Stimulated activated memory B cell treated with anti-CD40 and anti-IgM and Interleukin-4, amounts not matched to agents 10 μg/mL and 1 μg/mL and 100 μg/mL, for 72 hours (primary cell): ENCODE measurements around the gene RHOF.
"Not testable (repeated sequence)": the region's sequence is repeated elsewhere in the genome, so short reads cannot be mapped to it uniquely, and the experiment has no call there.

Source experiments
- ATAC-seq: fragments of 150-1000 bp; cut with Tn5 transposase; 2 replicates; pipeline ENCODE4 v1.10.0; 2021
- H3K27ac Mint-ChIP-seq: one replicate; pipeline ENCODE4 v1.8.0; 2022; ENCODE audit warnings: mild to moderate bottlenecking, mixed read lengths
- H3K27me3 Mint-ChIP-seq: one replicate; pipeline ENCODE4 v1.8.0; 2022; ENCODE audit warnings: mixed read lengths
- H3K36me3 Mint-ChIP-seq: one replicate; pipeline ENCODE4 v1.8.0; 2022; ENCODE audit warnings: mixed read lengths
- H3K4me1 Mint-ChIP-seq: one replicate; pipeline ENCODE4 v1.8.0; 2022; ENCODE audit warnings: mixed read lengths
- H3K4me3 Mint-ChIP-seq: one replicate; pipeline ENCODE4 v1.8.0; 2022; ENCODE audit warnings: mild to moderate bottlenecking, moderate library complexity, mixed read lengths
- H3K9me3 Mint-ChIP-seq: one replicate; pipeline ENCODE4 v1.8.0; 2022; ENCODE audit warnings: mixed read lengths

RHOF gene

GRCh38 chr12:121765573-121765972, 27.9 kb downstream of the RHOF start:
- H3K9me3 Mint-ChIP-seq, result no peaks in the 10 kb centered on the region
- no peak overlapping the region for H3K4me3 Mint-ChIP-seq
- H3K27me3 Mint-ChIP-seq, result no peaks in the 10 kb centered on the region
- no peak overlapping the region for H3K27ac Mint-ChIP-seq
- H3K4me1 Mint-ChIP-seq, result no peaks in the 10 kb centered on the region
- no peak for ATAC-seq
- H3K36me3 Mint-ChIP-seq, result peaks cover 6% of the 10 kb centered on the region

GRCh38 chr12:121764808-121765207, 28.7 kb downstream of the RHOF start:
- Mint-ChIP-seq H3K4me3 (no peak overlapping the region), H3K36me3 (peaks cover 6% of the 10 kb centered on the region), H3K9me3 (no peaks in the 10 kb centered on the region), H3K27me3 (no peaks in the 10 kb centered on the region), H3K4me1 (no peaks in the 10 kb centered on the region), H3K27ac (no peak overlapping the region)
- no peak for ATAC-seq

- no peak overlapping the region for H3K4me3 Mint-ChIP-seq
- no peak for ATAC-seq
- H3K36me3 Mint-ChIP-seq, result peaks cover 6% of the 10 kb centered on the region
- no peak overlapping the region for H3K27ac Mint-ChIP-seq
- no peaks in the 10 kb centered on the region for H3K4me1 Mint-ChIP-seq
- no peaks in the 10 kb centered on the region for H3K27me3 Mint-ChIP-seq
- no peaks in the 10 kb centered on the region for H3K9me3 Mint-ChIP-seq
Measured at GRCh38 chr12:121762269-121762668, 31.2 kb downstream of the RHOF start.

- H3K4me1 Mint-ChIP-seq, H3K27me3 Mint-ChIP-seq, H3K9me3 Mint-ChIP-seq, ATAC-seq, H3K27ac Mint-ChIP-seq, H3K4me3 Mint-ChIP-seq: not testable (repeated sequence)
- peaks cover 12% of the 10 kb centered on the region for H3K36me3 Mint-ChIP-seq
Measured at GRCh38 chr12:121758536-121758935, 35.0 kb downstream of the RHOF start.

GRCh38 chr12:121755591-121755990, 37.9 kb downstream of the RHOF start:
- no peak overlapping the region for H3K4me3 Mint-ChIP-seq
- H3K27ac Mint-ChIP-seq, result no peak overlapping the region
- H3K9me3 Mint-ChIP-seq, result no peaks in the 10 kb centered on the region

GRCh38 chr12:121754836-121755235, 38.7 kb downstream of the RHOF start:
- no peaks in the 10 kb centered on the region for H3K4me1 Mint-ChIP-seq

More at GRCh38 chr12:121755591-121755990, 37.9 kb downstream of the RHOF start:
- peaks cover 16% of the 10 kb centered on the region for H3K36me3 Mint-ChIP-seq
- H3K4me1 Mint-ChIP-seq, result no peaks in the 10 kb centered on the region
- no peak for ATAC-seq
- H3K27me3 Mint-ChIP-seq, result no peaks in the 10 kb centered on the region

GRCh38 chr12:121753844-121754264, 39.6 kb downstream of the RHOF start:
- Mint-ChIP-seq H3K27ac (no peak overlapping the region), H3K4me3 (no peak overlapping the region), H3K27me3 (no peaks in the 10 kb centered on the region), H3K4me1 (no peaks in the 10 kb centered on the region), H3K9me3 (no peaks in the 10 kb centered on the region), H3K36me3 (peaks cover 20% of the 10 kb centered on the region)
- ATAC-seq, result no peak

More at GRCh38 chr12:121754836-121755235, 38.7 kb downstream of the RHOF start:
- no peaks in the 10 kb centered on the region for H3K27me3 Mint-ChIP-seq
- no peak overlapping the region for H3K4me3 Mint-ChIP-seq
- H3K36me3 Mint-ChIP-seq, result peaks cover 16% of the 10 kb centered on the region
- no peaks in the 10 kb centered on the region for H3K9me3 Mint-ChIP-seq
- no peak for ATAC-seq
- no peak overlapping the region for H3K27ac Mint-ChIP-seq

GRCh38 chr12:121751749-121752351, 41.6 kb downstream of the RHOF start:
- no peaks in the 10 kb centered on the region for H3K9me3 Mint-ChIP-seq
- no peak overlapping the region for H3K27ac Mint-ChIP-seq
- H3K4me1 Mint-ChIP-seq, result no peaks in the 10 kb centered on the region
- no peaks in the 10 kb centered on the region for H3K27me3 Mint-ChIP-seq
- H3K4me3 Mint-ChIP-seq, result no peak overlapping the region
- no peak for ATAC-seq
- peaks cover 19% of the 10 kb centered on the region for H3K36me3 Mint-ChIP-seq

GRCh38 chr12:121751034-121751433, 42.5 kb downstream of the RHOF start:
- no peak overlapping the region for H3K4me3 Mint-ChIP-seq
- no peaks in the 10 kb centered on the region for H3K4me1 Mint-ChIP-seq
- H3K27me3 Mint-ChIP-seq, result no peaks in the 10 kb centered on the region
- H3K27ac Mint-ChIP-seq, result no peak overlapping the region
- ATAC-seq, result peak; percentile 72
- no peaks in the 10 kb centered on the region for H3K9me3 Mint-ChIP-seq
- peaks cover 15% of the 10 kb centered on the region for H3K36me3 Mint-ChIP-seq

- no peak overlapping the region for H3K27ac Mint-ChIP-seq
- H3K4me3 Mint-ChIP-seq, result no peak overlapping the region
- H3K9me3 Mint-ChIP-seq, result no peaks in the 10 kb centered on the region
- H3K36me3 Mint-ChIP-seq, result peaks cover 15% of the 10 kb centered on the region
- no peaks in the 10 kb centered on the region for H3K27me3 Mint-ChIP-seq
- ATAC-seq, result peak; percentile 69
- no peaks in the 10 kb centered on the region for H3K4me1 Mint-ChIP-seq
Measured at GRCh38 chr12:121750507-121750955, 43.0 kb downstream of the RHOF start.

- H3K4me3 Mint-ChIP-seq, result no peak overlapping the region
- no peaks in the 10 kb centered on the region for H3K27me3 Mint-ChIP-seq
- H3K36me3 Mint-ChIP-seq, result peaks cover 19% of the 10 kb centered on the region
- H3K27ac Mint-ChIP-seq, result peak overlapping the region; percentile 9
- no peak for ATAC-seq
- no peaks in the 10 kb centered on the region for H3K4me1 Mint-ChIP-seq
- no peaks in the 10 kb centered on the region for H3K9me3 Mint-ChIP-seq
Measured at GRCh38 chr12:121749267-121749666, 44.2 kb downstream of the RHOF start.

- peak overlapping the region; percentile 9 for H3K27ac Mint-ChIP-seq
Measured at GRCh38 chr12:121748571-121749265, 44.8 kb downstream of the RHOF start.

GRCh38 chr12:121748218-121748570, 45.3 kb downstream of the RHOF start:
- H3K9me3 Mint-ChIP-seq, result no peaks in the 10 kb centered on the region
- peak overlapping the region; percentile 9 for H3K27ac Mint-ChIP-seq
- peaks cover 19% of the 10 kb centered on the region for H3K36me3 Mint-ChIP-seq
- no peak overlapping the region for H3K4me3 Mint-ChIP-seq
- no peaks in the 10 kb centered on the region for H3K4me1 Mint-ChIP-seq
- no peak for ATAC-seq
- no peaks in the 10 kb centered on the region for H3K27me3 Mint-ChIP-seq

More at GRCh38 chr12:121748571-121749265, 44.8 kb downstream of the RHOF start:
- no peaks in the 10 kb centered on the region for H3K9me3 Mint-ChIP-seq
- H3K27me3 Mint-ChIP-seq, result no peaks in the 10 kb centered on the region
- H3K36me3 Mint-ChIP-seq, result peaks cover 19% of the 10 kb centered on the region
- H3K4me1 Mint-ChIP-seq, result no peaks in the 10 kb centered on the region
- H3K4me3 Mint-ChIP-seq, result no peak overlapping the region
- ATAC-seq, result peak; percentile 57

- H3K9me3 Mint-ChIP-seq, H3K4me3 Mint-ChIP-seq, H3K27me3 Mint-ChIP-seq, H3K4me1 Mint-ChIP-seq, H3K36me3 Mint-ChIP-seq, H3K27ac Mint-ChIP-seq, ATAC-seq: not testable (repeated sequence)
Measured at GRCh38 chr12:121745545-121745944, 47.9 kb downstream of the RHOF start.

GRCh38 chr12:121741743-121742142, 51.7 kb downstream of the RHOF start:
- Mint-ChIP-seq H3K4me1 (no peaks in the 10 kb centered on the region), H3K4me3 (no peak overlapping the region), H3K9me3 (no peaks in the 10 kb centered on the region), H3K27ac (no peak overlapping the region), H3K36me3 (peaks cover 8% of the 10 kb centered on the region), H3K27me3 (no peaks in the 10 kb centered on the region)
- ATAC-seq, result no peak

- Mint-ChIP-seq H3K9me3 (no peaks in the 10 kb centered on the region), H3K27me3 (no peaks in the 10 kb centered on the region), H3K4me1 (no peaks in the 10 kb centered on the region), H3K4me3 (no peak overlapping the region), H3K36me3 (peaks cover 8% of the 10 kb centered on the region), H3K27ac (no peak overlapping the region)
- no peak for ATAC-seq
Measured at GRCh38 chr12:121740847-121741246, 52.6 kb downstream of the RHOF start.
